HL-60 (cell line): ENCODE results near the gene SF3A2.

Experiments
- CTCF ChIP-seq: IDR thresholded peaks from one replicate; pipeline ENCODE4 v1.5.1; 2011; ENCODE audit warnings: low read length, control low read depth, inconsistent platforms; ENCODE audit not compliant: insufficient read depth
- POLR2AphosphoS5 ChIP-seq: IDR thresholded peaks from 2 replicates; pipeline ENCODE4 v1.6.1; 2012; ENCODE audit warnings: low read depth
- REST ChIP-seq: IDR thresholded peaks from 2 replicates; pipeline ENCODE4 v1.6.1; 2012; ENCODE audit warnings: low read depth; ENCODE audit not compliant: insufficient replicate concordance

GRCh38 chr19:2291185-2291751 is 54.6 kb downstream of the SF3A2 start:
- TF ChIP-seq CTCF, result no peak
- no peak for TF ChIP-seq POLR2AphosphoS5
- no peak for TF ChIP-seq REST
